ENCODE measurements around the gene PRSS27. TPM values are rescaled to one million over a fixed set of nuclear protein-coding genes. Genes with fewer than 3 reads are reported as not detected.
A peak's percentile ranks its signal among the peaks of the same experiment; 100 is the strongest.

PRSS27 gene
- total RNA-seq, 1 experiment from 2014 or later = 14.8 TPM

DNA sequence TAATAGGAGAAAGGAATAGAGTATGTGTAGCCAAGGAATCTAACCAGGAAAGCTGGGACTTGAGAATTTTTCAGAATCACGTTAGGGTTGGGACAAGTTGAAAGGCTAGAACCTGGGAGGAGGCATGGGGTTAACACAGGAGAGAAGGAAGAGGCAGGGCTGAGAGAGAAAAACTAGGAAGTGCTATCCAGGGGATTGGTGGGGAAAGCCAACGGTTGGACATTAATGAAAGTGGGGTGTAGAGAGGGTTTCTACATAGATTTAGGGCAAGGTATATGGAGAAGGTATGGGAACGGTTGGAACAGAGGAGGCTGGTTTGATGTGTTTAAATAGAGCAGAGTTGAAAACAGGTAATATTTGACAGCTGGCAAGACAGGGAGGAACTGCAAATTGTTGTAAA is 35.1 kb upstream of the PRSS27 start:
- POLR2A ChIA-PET (ENCODE audit: unreplicated experiment) = no interaction called here
- Histone ChIP-seq H3K4me2 (peak overlapping the region; percentile 100), H3K27ac (no peak overlapping the region), H3K27me3 (ENCODE audit: insufficient read depth, low read depth) (no peaks in the 10 kb centered on the region), H3K36me3 (ENCODE audit: low read depth) (peaks cover 37% of the 10 kb centered on the region), H3K4me1 (replicated peaks; ENCODE audit: insufficient read depth) (peaks cover 26% of the 10 kb centered on the region), H3F3A (ENCODE audit: insufficient read depth, low read depth) (peaks cover 61% of the 10 kb centered on the region), H3K79me2 (ENCODE audit: low read depth) (peaks cover 87% of the 10 kb centered on the region), H4K20me1 (ENCODE audit: insufficient read depth) (peaks cover 68% of the 10 kb centered on the region), H3K9me2 (ENCODE audit: insufficient read depth) (no peaks in the 10 kb centered on the region), H2AFZ (no peak overlapping the region), H3K4me3 (peak overlapping the region; percentile 90; the same call in 1 of the 2 replicates), H3K9me3 (ENCODE audit: insufficient read depth, low read depth) (no peaks in the 10 kb centered on the region)
- CTCF ChIA-PET = no interaction called here
- no peak for TF ChIP-seq EZH2 (IDR thresholded peaks at IDR 0.05; ENCODE audit: low read depth)
- TF ChIP-seq, protein P1, sequence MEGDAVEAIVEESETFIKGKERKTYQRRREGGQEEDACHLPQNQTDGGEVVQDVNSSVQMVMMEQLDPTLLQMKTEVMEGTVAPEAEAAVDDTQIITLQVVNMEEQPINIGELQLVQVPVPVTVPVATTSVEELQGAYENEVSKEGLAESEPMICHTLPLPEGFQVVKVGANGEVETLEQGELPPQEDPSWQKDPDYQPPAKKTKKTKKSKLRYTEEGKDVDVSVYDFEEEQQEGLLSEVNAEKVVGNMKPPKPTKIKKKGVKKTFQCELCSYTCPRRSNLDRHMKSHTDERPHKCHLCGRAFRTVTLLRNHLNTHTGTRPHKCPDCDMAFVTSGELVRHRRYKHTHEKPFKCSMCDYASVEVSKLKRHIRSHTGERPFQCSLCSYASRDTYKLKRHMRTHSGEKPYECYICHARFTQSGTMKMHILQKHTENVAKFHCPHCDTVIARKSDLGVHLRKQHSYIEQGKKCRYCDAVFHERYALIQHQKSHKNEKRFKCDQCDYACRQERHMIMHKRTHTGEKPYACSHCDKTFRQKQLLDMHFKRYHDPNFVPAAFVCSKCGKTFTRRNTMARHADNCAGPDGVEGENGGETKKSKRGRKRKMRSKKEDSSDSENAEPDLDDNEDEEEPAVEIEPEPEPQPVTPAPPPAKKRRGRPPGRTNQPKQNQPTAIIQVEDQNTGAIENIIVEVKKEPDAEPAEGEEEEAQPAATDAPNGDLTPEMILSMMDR (conservative IDR thresholded peaks at IDR 0.05) = no peak
- intact Hi-C loops (cut with micrococcal nuclease; ENCODE audit: unreplicated experiment) = no loop called here
- DNase-seq = no peak
- BruUV-seq (replicated peaks) = no TSS peak

DNA sequence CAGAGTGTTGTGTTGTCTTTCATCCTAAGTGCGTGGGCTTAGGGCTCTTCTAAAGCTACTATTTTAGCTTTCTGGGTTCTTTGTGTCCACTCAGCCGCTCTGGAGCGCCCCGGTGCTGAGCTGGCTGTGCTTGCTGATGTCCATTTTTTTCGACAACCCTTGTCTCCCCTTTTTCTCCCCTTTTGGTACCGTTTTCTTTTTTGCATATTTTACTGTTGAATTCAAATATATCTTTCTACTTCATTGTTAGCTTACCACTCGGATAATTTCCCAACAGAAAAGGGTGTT is 33.7 kb upstream of the PRSS27 start:
- ChIA-PET POLR2A (ENCODE audit: unreplicated experiment) (no interaction called here), CTCF (interaction anchor here (0.6 to 0.7 kb wide), 2 partner anchors 114 to 141 kb away, joined by 3 to 4 read pairs; no protein-coding TSS in a partner anchor)
- DNase-seq = no peak
- Histone ChIP-seq H3K4me2 (peak overlapping the region; percentile 100), H3K36me3 (ENCODE audit: low read depth) (peaks cover 25% of the 10 kb centered on the region), H3K27ac (peak overlapping the region; percentile 96), H2AFZ (no peak overlapping the region), H3F3A (ENCODE audit: insufficient read depth, low read depth) (peaks cover 49% of the 10 kb centered on the region), H4K20me1 (ENCODE audit: insufficient read depth) (peaks cover 57% of the 10 kb centered on the region), H3K9me2 (ENCODE audit: insufficient read depth) (no peaks in the 10 kb centered on the region), H3K9me3 (ENCODE audit: insufficient read depth, low read depth) (no peaks in the 10 kb centered on the region), H3K4me3 (peak overlapping the region; percentile 90), H3K27me3 (ENCODE audit: insufficient read depth, low read depth) (no peaks in the 10 kb centered on the region), H3K79me2 (ENCODE audit: low read depth) (peaks cover 81% of the 10 kb centered on the region), H3K4me1 (replicated peaks; ENCODE audit: insufficient read depth) (peaks cover 26% of the 10 kb centered on the region)
- intact Hi-C loops (cut with micrococcal nuclease; ENCODE audit: unreplicated experiment) = loop anchor here (5.0 kb wide), 1 partner anchor 71 kb away; the partner anchor contains the start of gene KCTD5
- TF ChIP-seq, protein P1 (conservative IDR thresholded peaks at IDR 0.05) = no peak
- TF ChIP-seq EZH2 (IDR thresholded peaks at IDR 0.05; ENCODE audit: low read depth) = no peak
- BruUV-seq (replicated peaks) = no TSS peak

DNA sequence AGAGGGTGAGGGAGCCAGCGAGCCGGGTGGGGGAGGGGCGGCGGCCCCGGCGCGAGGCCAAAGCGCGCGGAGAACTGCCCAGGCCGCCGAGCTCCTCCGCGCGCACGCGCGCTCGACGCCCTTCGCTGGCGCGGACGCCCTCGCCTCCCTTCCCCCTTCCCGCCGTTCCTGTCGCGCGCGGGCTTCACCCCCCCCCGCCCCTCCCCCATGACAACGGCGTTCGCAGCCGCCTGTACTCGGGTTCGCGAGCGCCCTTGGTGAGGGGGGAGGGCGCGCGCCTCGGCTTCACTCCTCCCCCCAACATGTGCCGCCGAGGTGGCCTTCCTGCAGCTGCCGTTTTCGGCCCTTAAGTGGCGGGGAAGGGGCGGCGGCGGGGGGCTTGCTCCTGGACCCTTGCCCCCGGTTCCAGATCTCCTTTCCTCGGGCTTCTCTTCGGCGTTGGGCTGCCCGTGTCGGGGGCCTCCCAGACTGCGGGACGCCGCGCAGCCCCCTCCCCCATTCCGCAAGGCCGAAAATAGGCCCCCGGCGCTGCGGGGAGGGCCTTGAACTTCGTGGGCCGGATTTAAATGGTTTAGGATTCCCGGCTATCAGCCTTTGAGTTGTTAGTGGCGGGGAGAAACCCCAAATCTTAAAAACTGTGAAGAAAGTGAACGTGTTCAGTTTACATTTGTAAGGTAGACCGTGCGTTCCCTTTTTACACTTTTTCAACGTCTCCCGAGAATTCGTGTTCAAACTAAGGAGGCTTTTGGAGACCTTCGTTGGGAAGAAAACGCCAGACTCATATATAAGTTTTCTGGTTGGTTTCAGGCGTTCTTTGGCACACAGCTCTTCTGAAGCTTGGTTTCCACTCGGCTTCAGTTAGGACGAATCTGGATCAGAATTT is 33.1 kb upstream of the PRSS27 start:
- peaks cover 51% of the 10 kb centered on the region for H4K20me1 ChIP-seq (ENCODE audit: insufficient read depth)
- H3K36me3 ChIP-seq (ENCODE audit: low read depth) = peaks cover 20% of the 10 kb centered on the region; the same call in 1 of the 2 replicates
- DNase-seq = peak; percentile 57 to 89

More for the DNA sequence above, 33.1 kb upstream of the PRSS27 start:
- Histone ChIP-seq H3K4me3 (peak overlapping the region; percentile 90), H3K79me2 (ENCODE audit: low read depth) (peaks cover 75% of the 10 kb centered on the region), H3K9me2 (ENCODE audit: insufficient read depth) (no peaks in the 10 kb centered on the region), H3K4me2 (peak overlapping the region; percentile 100), H3K9me3 (ENCODE audit: insufficient read depth, low read depth) (no peaks in the 10 kb centered on the region), H3K4me1 (replicated peaks; ENCODE audit: insufficient read depth) (peaks cover 26% of the 10 kb centered on the region), H3K27me3 (ENCODE audit: insufficient read depth, low read depth) (no peaks in the 10 kb centered on the region), H2AFZ (0 out of 2 replicates have a peak overlapping the region, but pooled peaks have one; percentile 81), H3K27ac (peak overlapping the region; percentile 96), H3F3A (ENCODE audit: insufficient read depth, low read depth) (peaks cover 43% of the 10 kb centered on the region)
- ChIA-PET POLR2A (ENCODE audit: unreplicated experiment) (interaction anchor here (0.7 kb wide), 1 partner anchor 108 kb away, joined by 3 read pairs; no protein-coding TSS in a partner anchor), CTCF (interaction anchor here (0.7 to 0.8 kb wide), 2 partner anchors 115 to 887 kb away, joined by 7 to 8 read pairs; no protein-coding TSS in a partner anchor)
- intact Hi-C loops (cut with micrococcal nuclease; ENCODE audit: unreplicated experiment) = loop anchor here (1.0 to 5.0 kb wide), 2 partner anchors 32 to 71 kb away; partner anchors contain the start of gene KCTD5
- TF ChIP-seq, protein P1 (conservative IDR thresholded peaks at IDR 0.05) = no peak
- TF ChIP-seq EZH2 (IDR thresholded peaks at IDR 0.05; ENCODE audit: low read depth) = no peak
- no TSS peak for BruUV-seq (replicated peaks)

Data from PC-9 (cell line).